Measurements from ENCODE around the gene BCAR3.
A peak's percentile ranks its signal among the peaks of the same experiment; 100 is the strongest.

The BCAR3 gene

DNA sequence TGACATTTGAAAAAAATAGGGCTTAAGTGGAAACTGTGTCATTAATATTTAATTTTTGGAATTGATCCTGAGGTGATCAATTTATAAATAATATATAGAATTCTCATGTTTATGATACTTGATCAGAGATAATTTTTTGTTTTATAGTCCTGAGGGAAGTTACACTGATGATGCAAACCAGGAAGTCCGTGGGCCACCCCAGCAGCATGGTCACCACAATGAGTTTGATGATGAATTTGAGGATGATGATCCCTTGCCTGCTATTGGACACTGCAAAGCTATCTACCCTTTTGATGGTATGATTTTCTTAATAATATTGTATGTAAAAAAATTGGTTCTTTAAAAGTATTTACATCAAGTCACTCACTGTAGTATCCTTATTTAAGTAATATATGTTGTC is 132.5 kb downstream of the BCAR3 start:
- DNase-seq (ENCODE audit: low read depth): no peak

DNA sequence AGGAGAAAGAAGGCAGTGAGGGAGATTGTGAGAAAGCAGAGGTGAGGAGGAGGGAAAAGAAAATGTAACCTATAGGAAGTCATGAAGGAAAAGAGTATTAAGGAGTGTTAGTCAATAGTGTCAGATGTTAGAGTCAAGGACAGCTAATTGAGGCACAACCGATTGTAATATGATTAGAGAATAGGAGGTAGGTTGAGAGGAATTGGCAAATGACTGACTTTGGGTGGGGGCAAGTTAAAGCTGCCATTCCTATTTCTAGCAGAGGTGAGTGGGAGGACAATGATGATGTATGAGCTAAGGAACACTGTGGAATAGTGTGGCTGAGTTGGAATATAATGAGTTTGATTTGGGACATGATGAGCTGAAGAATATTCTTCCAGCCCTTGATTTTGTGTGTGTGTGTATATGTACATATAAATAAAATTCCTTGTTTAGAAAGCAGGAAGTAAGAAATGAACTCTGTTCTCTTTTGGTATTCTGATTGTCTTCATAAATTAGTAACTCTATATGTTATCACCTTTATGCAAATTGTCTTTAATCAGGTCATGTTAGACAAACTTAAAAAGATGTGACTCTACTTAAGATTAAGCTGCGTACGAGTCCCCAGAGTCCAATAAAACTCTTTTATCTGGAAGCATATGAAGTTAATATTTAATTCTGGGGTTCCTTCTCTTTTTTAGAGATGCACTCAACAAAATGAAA is 135.3 kb downstream of the BCAR3 start:
- no peak for DNase-seq (ENCODE audit: low read depth)

DNA sequence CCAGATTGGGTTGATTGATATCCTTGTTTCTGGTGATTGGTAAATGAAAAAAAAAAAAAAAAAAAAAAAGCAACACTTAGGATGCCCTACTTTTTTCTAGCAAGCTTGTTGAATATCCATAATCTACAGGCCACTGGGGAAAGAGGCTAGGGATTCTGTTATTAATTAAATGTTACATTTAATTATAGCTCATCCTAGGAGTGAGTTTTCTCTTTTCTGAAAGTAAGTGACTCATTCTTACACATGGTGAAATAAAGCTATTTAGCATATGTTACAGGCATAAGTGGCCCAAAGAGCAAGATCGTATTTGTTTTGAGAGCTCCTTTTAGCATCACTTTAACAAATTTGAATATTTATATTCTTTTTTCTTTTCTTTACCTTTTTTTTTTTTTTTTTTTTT is 139.2 kb downstream of the BCAR3 start:
- DNase-seq (ENCODE audit: low read depth): no peak

DNA sequence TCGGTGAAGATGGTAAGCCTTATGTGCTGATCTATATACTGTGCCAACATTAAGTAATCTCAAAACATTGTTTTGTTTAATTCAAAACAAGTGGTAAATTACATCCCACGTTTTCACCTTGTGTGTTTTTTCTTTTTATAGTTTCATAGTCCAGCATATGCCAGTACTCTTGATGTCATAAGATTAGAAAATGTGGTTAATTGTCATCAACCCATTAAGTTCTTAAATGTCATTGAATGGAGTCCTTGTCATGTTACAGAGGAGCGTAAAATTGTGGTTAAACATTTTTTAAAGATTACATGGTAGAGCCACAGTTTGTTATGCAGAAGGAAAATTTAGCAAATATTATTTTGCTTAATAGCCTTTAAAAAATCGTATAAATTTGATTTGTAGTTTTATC is 140.6 kb downstream of the BCAR3 start:
- DNase-seq (ENCODE audit: low read depth): no peak

DNA sequence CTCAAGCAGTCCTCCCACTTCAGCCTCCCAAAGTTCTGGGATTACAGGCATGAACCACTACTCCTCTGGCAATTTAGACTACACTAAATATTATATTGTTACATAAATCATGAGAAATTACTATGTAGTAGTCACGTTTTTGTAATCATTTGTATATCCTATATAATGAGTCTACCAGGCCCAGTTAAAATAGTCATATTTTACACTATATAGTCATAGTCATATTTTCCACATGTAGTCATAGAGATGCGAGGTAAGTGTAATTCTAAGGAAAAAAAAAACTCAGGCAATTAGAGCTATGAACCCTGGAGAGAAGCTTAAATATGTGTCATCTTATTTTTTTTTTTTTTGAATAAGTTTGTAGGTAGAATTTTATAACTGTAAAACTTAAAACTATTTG is 143.7 kb downstream of the BCAR3 start:
- DNase-seq (ENCODE audit: low read depth): peak; percentile 60

DNA sequence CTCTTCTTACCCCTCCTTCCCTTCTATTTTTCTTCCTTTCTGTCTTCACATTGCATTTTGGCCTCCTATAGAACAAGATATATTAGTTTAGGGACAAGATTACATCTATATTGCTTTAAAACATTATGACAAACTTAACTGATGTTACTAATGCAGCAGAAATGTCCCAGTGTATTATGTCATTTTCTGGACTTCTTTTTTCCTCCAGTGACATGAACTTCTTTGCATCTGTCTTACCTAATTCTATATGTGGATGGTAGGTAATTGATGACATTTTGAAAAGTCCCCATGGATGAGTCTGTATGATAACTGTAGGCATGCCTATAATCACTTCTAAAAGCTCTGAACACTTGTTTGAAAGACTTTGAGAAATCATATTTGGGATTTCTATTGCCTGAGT is 144.2 kb downstream of the BCAR3 start:
- DNase-seq (ENCODE audit: low read depth): no peak

DNA sequence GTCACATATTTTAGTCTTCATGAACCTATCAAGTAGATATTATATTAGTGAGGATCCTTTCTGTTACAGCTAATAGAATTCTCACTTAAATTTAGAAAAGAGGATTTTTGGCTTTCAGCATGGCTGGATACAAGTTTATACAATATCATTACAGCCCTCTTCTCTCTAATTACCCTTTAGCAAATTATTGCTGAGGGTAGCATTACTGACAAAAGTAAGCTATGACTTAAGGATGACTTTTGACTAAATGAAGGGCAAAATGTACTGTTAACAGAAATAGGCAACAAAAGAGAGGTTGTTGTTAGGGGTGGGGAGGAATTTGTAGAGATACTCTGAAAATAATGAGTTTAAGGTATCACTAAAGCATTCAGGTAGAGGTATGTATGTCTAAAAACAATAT is 148.0 kb downstream of the BCAR3 start:
- DNase-seq (ENCODE audit: low read depth): no peak

DNA sequence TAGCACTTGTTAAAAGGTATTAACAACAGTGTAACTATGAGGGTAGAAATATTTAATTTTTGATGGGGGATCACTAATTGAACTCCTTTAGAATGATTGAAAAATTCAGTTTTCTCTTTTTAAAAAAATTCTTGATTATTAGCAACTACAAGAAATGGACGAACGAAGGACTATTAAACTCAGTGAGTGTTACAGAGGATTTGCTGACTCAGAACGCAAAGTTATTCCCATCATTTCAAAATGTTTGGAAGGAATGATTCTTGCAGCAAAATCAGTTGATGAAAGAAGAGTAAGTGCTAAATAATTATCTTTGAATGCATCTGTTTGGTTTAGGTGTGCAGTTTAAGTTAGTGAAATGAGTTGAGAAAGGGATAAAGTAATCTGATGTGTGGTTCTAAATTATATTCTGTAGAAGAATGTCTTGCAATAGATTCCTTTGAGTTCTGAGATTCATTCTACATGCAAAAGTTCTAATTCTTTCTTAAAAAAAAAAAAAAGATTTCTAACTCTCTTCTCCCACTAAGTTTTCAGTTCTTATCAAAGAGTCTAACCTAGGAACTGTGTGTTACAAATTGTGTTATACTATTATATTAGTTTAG is 148.8 kb downstream of the BCAR3 start:
- no peak for DNase-seq (ENCODE audit: low read depth)

DNA sequence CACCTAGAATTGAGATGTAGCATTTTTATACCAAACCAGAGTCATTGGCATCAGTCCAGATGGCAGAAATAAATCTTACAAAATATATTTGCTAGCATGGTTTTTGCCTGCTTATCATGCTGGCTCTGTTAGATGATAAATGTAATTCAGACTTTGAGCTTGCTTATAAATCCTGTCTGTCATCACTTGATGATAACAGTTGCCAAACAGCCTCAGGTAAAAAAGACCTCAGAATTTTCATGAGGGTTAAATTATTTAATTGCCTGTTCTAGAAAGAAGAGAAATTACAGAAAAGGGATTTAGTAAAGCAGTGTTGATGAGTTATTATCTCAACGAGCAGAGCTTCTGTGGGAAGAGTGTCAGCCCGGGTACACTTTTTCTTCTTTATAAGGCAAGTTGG is 150.4 kb downstream of the BCAR3 start:
- DNase-seq (ENCODE audit: low read depth): no peak

DNA sequence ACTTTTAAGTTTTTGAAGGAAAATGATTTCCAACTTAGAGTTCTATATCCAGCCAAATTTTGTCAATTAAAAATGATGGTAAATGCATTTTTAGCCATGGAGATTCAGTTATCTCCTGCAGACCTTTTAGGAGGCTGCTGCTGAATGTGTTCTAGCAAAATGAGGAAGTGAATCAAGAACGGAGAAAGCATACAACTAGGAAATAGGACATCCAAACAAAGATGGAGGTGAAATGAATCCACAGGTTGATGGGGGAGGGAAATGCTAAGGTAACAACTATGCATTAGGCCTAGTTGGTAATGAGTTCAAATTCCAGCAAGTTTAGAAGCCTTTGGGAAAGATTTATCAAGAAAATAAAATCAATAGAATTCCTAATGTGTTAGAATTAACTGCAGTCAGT is 153.2 kb downstream of the BCAR3 start:
- no peak for DNase-seq (ENCODE audit: low read depth)

DNA sequence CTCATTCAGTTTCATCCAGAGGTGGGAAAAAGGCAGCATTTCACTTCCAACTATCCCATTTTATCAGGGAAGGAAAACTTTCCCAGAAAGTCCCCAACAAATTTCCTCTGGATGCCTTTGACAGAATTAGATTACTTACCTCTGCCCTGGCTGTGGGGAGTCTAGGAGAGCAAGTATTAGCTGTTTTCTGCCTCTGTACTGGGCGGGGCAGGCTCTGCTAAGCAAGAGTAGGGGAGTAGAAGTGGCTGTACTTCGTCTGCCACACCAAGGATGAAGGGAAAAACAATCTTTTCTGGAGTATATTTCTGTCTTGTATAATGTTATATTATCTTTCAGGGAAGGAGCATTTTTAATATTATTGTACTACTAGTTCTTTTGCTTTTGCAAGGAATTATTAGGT is 155.2 kb downstream of the BCAR3 start:
- DNase-seq (ENCODE audit: low read depth): no peak

DNA sequence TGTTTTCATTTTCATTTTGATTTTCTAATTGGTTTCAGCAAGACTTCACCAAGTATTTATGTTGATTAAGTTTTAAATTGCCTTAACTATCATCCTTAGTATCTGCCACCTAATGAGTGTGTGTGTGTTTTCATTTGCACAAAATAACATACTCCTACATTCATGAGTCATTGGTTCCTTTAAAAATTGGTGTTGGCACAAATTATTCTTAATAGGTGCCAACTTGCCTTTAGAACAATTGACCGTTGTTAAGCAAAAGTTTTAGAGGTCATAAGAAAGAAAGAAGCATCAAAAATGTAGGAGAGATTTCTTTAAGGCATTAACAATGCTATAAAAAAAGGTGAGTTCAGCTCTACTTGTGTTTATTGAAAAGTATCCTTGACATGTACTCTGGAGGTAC is 156.2 kb downstream of the BCAR3 start:
- DNase-seq (ENCODE audit: low read depth): no peak

DNA sequence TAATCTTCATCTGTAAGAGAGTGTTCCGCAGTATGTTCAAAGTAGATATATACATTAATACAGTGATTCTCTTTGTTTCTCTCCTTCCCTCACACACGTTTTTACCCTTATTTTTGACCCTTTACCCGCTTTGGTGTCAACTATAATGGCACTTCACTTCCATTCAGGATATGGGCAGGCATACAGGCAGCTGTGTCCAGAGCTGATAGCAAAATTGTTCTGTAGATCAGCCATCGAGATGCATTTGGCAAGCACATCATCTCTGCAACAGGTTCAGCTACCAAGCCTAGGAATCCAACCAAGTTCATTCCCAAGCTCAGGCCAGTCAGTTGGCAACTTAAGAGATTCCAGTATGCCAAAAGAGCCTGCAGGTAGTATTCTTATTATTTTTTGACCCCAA is 158.9 kb downstream of the BCAR3 start:
- DNase-seq (ENCODE audit: low read depth): no peak

DNA sequence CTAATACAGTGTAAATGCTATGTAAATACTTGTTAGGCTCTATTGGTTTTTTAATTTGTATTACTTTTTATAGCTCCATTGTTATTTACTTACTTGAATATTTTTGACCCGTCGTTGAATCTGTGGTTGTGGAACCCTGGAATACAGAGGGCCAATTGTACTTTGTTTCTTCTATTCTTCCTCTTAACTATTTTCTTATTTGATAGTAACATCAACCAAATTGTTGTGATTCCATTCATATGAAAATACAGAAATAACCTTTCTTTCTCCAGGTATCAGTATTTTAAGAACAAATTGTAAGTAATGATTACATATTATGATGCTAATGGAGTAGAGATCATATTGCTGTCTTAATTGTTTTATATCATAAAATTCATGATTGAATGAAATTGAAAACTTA is 160.0 kb downstream of the BCAR3 start:
- no peak for DNase-seq (ENCODE audit: low read depth)

DNA sequence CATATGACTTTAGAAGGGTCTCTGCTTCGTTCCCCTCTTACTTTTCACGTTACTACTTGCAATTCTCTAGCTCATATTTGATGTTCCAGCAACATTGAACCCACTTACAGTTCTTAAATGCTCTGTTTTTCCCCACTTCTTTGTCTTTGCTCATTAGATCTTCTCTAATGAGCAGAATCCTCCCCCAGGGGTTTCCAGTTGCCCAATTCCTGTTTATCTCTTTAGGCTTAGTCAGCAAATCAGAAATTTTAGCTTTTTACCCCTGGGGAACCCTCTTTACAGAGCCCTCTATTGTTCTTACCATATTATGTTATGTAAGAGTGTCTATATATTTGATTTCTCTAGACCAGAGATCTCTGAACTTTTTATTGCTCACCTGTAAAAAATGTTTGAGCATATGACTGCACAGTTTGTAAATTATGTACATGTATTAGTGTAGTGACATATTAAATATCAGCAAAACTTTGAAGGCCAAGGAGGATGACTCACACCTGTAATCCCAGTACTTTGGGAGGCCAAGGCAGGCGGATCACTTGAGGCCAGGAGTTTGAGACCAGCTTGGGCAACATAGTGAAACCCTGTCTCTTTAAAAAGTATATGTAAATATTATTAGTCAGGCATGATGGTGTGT is 162.3 kb downstream of the BCAR3 start:
- DNase-seq (ENCODE audit: low read depth): no peak

DNA sequence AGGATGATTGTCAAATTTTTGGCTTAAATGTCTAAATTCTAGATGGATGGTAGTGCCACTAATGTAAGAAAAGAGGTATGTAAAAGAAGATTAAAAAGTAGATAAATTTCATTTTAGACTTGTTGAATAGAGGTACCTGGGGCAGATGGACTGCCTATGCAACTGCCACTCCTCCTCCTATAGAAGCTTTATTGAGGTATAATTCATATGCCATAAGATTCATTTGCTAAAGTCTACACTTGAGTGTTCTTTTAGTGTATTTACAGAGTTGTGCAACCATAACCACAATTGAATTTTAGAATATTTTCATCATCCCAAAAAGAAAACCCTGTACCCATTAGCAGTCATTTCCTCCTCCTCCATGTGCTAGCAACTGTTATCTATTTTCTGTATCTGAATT is 163.1 kb downstream of the BCAR3 start:
- DNase-seq (ENCODE audit: low read depth): no peak

DNA sequence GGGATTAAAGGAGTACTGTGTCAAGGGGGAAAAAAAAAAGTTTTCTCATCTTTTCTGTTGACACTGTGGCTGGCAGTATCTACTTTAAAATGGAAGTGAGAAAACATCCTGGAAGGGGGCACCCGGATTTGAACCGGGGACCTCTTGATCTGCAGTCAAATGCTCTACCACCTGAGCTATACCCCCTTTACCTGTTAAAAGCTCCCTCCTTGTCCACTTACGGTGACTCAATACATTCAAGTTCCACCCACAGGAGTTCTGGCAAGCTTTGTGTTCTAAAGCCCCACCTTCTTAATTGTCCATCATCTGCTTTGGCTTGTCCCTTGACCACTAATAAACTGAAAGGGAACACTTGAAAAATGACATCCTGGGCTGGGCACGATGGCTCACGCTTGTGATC is 165.5 kb downstream of the BCAR3 start:
- DNase-seq (ENCODE audit: low read depth): no peak

All from HS-5 (cell line).